PFSK-1 (cell line): ENCODE measurements around the gene SALL3.

ENCODE experiments used
- SIN3A ChIP-seq: IDR thresholded peaks from 2 replicates; pipeline ENCODE4 v1.6.1; 2012; ENCODE audit warnings: mild to moderate bottlenecking, low read length, moderate library complexity, borderline replicate concordance; ENCODE audit not compliant: insufficient read depth
- TAF1 ChIP-seq: IDR thresholded peaks from 2 replicates; pipeline ENCODE4 v1.6.1; 2012; ENCODE audit warnings: low read length, control low read depth, borderline replicate concordance; ENCODE audit not compliant: insufficient read depth

DNA sequence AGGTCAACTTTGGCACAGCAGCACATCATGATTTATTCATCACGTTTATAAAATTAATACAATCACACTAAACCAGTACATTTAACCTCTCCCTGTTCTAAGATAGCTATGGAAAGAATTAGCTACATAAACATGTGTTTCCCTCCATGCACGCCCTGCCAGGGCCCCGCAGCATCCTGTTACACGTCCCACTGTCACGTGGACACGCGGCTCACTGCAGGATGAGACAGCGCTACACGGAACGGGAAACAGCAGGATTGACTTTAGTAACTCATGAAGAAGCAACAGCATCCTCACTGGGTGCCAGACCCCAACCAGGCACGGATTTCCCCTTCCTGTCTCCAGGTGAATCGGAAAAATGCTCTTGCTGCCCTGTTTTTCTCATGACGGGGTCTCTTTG, 30.9 kb upstream of the SALL3 start:
- TF ChIP-seq TAF1 (no peak), SIN3A (no peak)
